HepG2 (cell line): ENCODE measurements around the gene ARSB. TPM values are rescaled to one million over a fixed set of nuclear protein-coding genes. Genes with fewer than 3 reads are reported as not detected.

Experiments
- AGO2 ChIP-seq: fragments of 200-400 bp; formaldehyde crosslinking; optimal IDR thresholded peaks from 2 replicates; pipeline ENCODE3; 2017; ENCODE audit warnings: mild to moderate bottlenecking, low read depth, low read length, moderate library complexity
- CBX1 ChIP-seq: IDR thresholded peaks from one replicate; pipeline ENCODE4 v1.6.1; 2016; ENCODE audit warnings: antibody characterized with exemption, low read depth
- FOXK1 ChIP-seq: sonication (generic); formaldehyde crosslinking; IDR thresholded peaks from 2 replicates; pipeline ENCODE4 v1.4.0; 2020; ENCODE audit warnings: low read depth, missing genetic modification reagents, borderline replicate concordance
- FOXO1 ChIP-seq: sonication (generic); formaldehyde crosslinking; IDR thresholded peaks from 2 replicates; pipeline ENCODE4 v1.4.0; 2020; ENCODE audit warnings: missing genetic modification reagents
- HDAC1 ChIP-seq: sonication (generic); formaldehyde crosslinking; IDR thresholded peaks from 2 replicates; pipeline ENCODE4 v1.5.1; 2020; ENCODE audit warnings: mild to moderate bottlenecking, missing genetic modification reagents
- ISL2 ChIP-seq: sonication (generic); formaldehyde crosslinking; IDR thresholded peaks from 2 replicates; pipeline ENCODE4 v1.5.0; 2020; ENCODE audit warnings: missing genetic modification reagents
- MAFF ChIP-seq: IDR thresholded peaks from 2 replicates; pipeline ENCODE4 v1.6.1; 2011; ENCODE audit warnings: low read depth, low read length, improper control_type of control experiment
- MBD4 ChIP-seq: IDR thresholded peaks from 2 replicates; pipeline ENCODE4 v1.6.1; 2012; ENCODE audit warnings: low read length, inconsistent platforms, borderline replicate concordance
- REPIN1 ChIP-seq: sonication (generic); formaldehyde crosslinking; IDR thresholded peaks from 2 replicates; pipeline ENCODE4 v1.8.0; 2022; ENCODE audit warnings: missing genetic modification reagents, low read depth, mild to moderate bottlenecking, borderline replicate concordance
- STAT6 ChIP-seq: sonication (generic); formaldehyde crosslinking; IDR thresholded peaks from 2 replicates; pipeline ENCODE4 v1.4.0; 2020; ENCODE audit warnings: missing genetic modification reagents, mild to moderate bottlenecking, borderline replicate concordance
- TOPORS ChIP-seq: sonication (generic); formaldehyde crosslinking; IDR thresholded peaks from 2 replicates; pipeline ENCODE4 v1.8.0; 2023; ENCODE audit warnings: mild to moderate bottlenecking, missing genetic modification reagents
- ZBTB39 ChIP-seq: sonication (generic); formaldehyde crosslinking; IDR thresholded peaks from 2 replicates; pipeline ENCODE4 v1.5.0; 2020; ENCODE audit warnings: missing genetic modification reagents
- ZBTB7B ChIP-seq: sonication (generic); formaldehyde crosslinking; IDR thresholded peaks from 2 replicates; pipeline ENCODE4 v1.4.0; 2020; ENCODE audit warnings: missing genetic modification reagents
- ZNF772 ChIP-seq: sonication (generic); formaldehyde crosslinking; IDR thresholded peaks from 2 replicates; pipeline ENCODE4 v1.5.0; 2020; ENCODE audit warnings: mild to moderate bottlenecking, missing genetic modification reagents
- ZNF850 ChIP-seq: sonication (generic); formaldehyde crosslinking; conservative IDR thresholded peaks from 2 replicates; pipeline ENCODE4 v1.9.0; 2021; ENCODE audit warnings: mild to moderate bottlenecking, missing genetic modification reagents
- ZNF879 ChIP-seq: sonication (generic); formaldehyde crosslinking; IDR thresholded peaks from 2 replicates; pipeline ENCODE4 v1.8.1; 2023; ENCODE audit warnings: missing genetic modification reagents
- polyA plus RNA-seq, 8 experiments: library from polyadenylated mRNA; depleted of rRNA in 3 of 8; stranded (reverse) in 7 of 8; unstranded in 1 of 8; fragments of >200 nt; fragmentation: Illumina TruSeq in 4 of 8; extraction: Trizol in 4 of 8; gene quantifications; 2 replicates each; pipeline versions ENCODE4 v1.2.1 to v1.2.3, GENCODE V29; 2011 to 2016; ENCODE audit warnings: low read depth in 4 of 8, missing spikeins in 1 of 8, mixed read lengths in 1 of 8; ENCODE audit not compliant: insufficient read depth in 1 of 8
- total RNA-seq, 5 experiments: library from RNA; depleted of rRNA; stranded (reverse); fragments of >200 nt; fragmentation: Illumina TruSeq; extraction: Trizol; gene quantifications; 2 replicates each; pipeline ENCODE4 v1.2.3, GENCODE V29; 2016; ENCODE audit warnings: low read depth in 1 of 5
- TF ChIP-seq, protein P1 (sequence below): IDR thresholded peaks from 2 replicates; pipeline ENCODE4 v1.6.1; 2016; ENCODE audit warnings: mild to moderate bottlenecking
- TF ChIP-seq, protein P2 (sequence below): sonication (generic); formaldehyde crosslinking; IDR thresholded peaks from 2 replicates; pipeline ENCODE4 v1.4.0; 2020; ENCODE audit warnings: low read depth, mild to moderate bottlenecking, missing genetic modification reagents
- TF ChIP-seq, protein P3 (sequence below): sonication (generic); formaldehyde crosslinking; IDR thresholded peaks from 2 replicates; pipeline ENCODE4 v1.5.0; 2020; ENCODE audit warnings: mild to moderate bottlenecking, missing genetic modification reagents, moderate library complexity

The ARSB gene
- total and polyA plus RNA-seq, 2 of the 13 experiments (the other 11 are each of a cell fraction or from before 2014, with no cell fraction given): 52.6 to 66.4 TPM

GRCh38 chr5:78979117-78979742 is 5.9 kb downstream of the ARSB start (continued):
- TF ChIP-seq ZBTB7B (CRISPR knock-in tag) (0 out of 2 replicates have a peak, but pooled peaks have one; percentile 56), FOXK1 (CRISPR knock-in tag) (no peak), MAFF (no peak), HDAC1 (CRISPR knock-in tag) (0 out of 2 replicates have a peak, but pooled peaks have one; percentile 25), REPIN1 (CRISPR knock-in tag) (0 out of 2 replicates have a peak, but pooled peaks have one; percentile 30), CBX1 (no peak), ISL2 (peak; percentile 55; the same call in 1 of the 2 replicates), ZNF772 (CRISPR knock-in tag) (0 out of 2 replicates have a peak, but pooled peaks have one; percentile 41), FOXO1 (CRISPR knock-in tag) (0 out of 2 replicates have a peak, but pooled peaks have one; percentile 18), TOPORS (CRISPR knock-in tag) (no peak), ZNF850 (CRISPR knock-in tag) (no peak), STAT6 (CRISPR knock-in tag) (no peak), ZNF879 (no peak), AGO2 (no peak), ZBTB39 (CRISPR knock-in tag) (no peak), MBD4 (no peak)
- TF ChIP-seq, protein P1, sequence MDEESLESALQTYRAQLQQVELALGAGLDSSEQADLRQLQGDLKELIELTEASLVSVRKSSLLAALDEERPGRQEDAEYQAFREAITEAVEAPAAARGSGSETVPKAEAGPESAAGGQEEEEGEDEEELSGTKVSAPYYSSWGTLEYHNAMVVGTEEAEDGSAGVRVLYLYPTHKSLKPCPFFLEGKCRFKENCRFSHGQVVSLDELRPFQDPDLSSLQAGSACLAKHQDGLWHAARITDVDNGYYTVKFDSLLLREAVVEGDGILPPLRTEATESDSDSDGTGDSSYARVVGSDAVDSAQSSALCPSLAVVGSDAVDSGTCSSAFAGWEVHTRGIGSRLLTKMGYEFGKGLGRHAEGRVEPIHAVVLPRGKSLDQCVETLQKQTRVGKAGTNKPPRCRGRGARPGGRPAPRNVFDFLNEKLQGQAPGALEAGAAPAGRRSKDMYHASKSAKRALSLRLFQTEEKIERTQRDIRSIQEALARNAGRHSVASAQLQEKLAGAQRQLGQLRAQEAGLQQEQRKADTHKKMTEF: peak; percentile 50
- TF ChIP-seq, protein P2, sequence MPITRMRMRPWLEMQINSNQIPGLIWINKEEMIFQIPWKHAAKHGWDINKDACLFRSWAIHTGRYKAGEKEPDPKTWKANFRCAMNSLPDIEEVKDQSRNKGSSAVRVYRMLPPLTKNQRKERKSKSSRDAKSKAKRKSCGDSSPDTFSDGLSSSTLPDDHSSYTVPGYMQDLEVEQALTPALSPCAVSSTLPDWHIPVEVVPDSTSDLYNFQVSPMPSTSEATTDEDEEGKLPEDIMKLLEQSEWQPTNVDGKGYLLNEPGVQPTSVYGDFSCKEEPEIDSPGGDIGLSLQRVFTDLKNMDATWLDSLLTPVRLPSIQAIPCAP (CRISPR knock-in tag): no peak
- TF ChIP-seq, protein P3, sequence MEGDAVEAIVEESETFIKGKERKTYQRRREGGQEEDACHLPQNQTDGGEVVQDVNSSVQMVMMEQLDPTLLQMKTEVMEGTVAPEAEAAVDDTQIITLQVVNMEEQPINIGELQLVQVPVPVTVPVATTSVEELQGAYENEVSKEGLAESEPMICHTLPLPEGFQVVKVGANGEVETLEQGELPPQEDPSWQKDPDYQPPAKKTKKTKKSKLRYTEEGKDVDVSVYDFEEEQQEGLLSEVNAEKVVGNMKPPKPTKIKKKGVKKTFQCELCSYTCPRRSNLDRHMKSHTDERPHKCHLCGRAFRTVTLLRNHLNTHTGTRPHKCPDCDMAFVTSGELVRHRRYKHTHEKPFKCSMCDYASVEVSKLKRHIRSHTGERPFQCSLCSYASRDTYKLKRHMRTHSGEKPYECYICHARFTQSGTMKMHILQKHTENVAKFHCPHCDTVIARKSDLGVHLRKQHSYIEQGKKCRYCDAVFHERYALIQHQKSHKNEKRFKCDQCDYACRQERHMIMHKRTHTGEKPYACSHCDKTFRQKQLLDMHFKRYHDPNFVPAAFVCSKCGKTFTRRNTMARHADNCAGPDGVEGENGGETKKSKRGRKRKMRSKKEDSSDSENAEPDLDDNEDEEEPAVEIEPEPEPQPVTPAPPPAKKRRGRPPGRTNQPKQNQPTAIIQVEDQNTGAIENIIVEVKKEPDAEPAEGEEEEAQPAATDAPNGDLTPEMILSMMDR: no peak
